NB4 (cell line): ENCODE results near the gene CADM1.
A peak's percentile ranks its signal among the peaks of the same experiment; 100 is the strongest.

Experiments used
- DNase-seq: peaks from one replicate; pipeline ENCODE4 v3.0.0; 2010; ENCODE audit warnings: low read depth
- H3K4me3 ChIP-seq: one replicate; pipeline ENCODE4 v1.5.1; 2011; ENCODE audit warnings: mild to moderate bottlenecking, low read depth, low read length, moderate library complexity
- CTCF ChIP-seq: IDR thresholded peaks from one replicate; pipeline ENCODE4 v1.5.1; 2012; ENCODE audit warnings: low read depth, low read length
- MAX ChIP-seq: IDR thresholded peaks from 2 replicates; pipeline ENCODE4 v1.6.1; 2011; ENCODE audit warnings: low read depth, low read length
- MYC ChIP-seq: IDR thresholded peaks from 2 replicates; pipeline ENCODE4 v1.6.1; 2011; ENCODE audit warnings: low read depth, low read length
- POLR2A ChIP-seq: IDR thresholded peaks from 2 replicates; pipeline ENCODE4 v1.6.1; 2011; ENCODE audit warnings: mild to moderate bottlenecking; ENCODE audit not compliant: insufficient read length; ENCODE audit errors: extremely low read depth

Gene CADM1

GRCh38 chr11:115324581-115325432 lies 179.4 kb downstream of the CADM1 start:
- TF ChIP-seq POLR2A = no peak
- TF ChIP-seq CTCF = peak; percentile 79
- no peak overlapping the region for H3K4me3 ChIP-seq
- peak; percentile 64 for DNase-seq

- TF ChIP-seq MYC (no peak), MAX (no peak), POLR2A (no peak), CTCF (no peak)
- DNase-seq = no peak
- H3K4me3 ChIP-seq = no peak overlapping the region
Measured at GRCh38 chr11:115322553-115323203, 181.5 kb downstream of the CADM1 start.

GRCh38 chr11:115321605-115322289 lies 182.5 kb downstream of the CADM1 start:
- TF ChIP-seq MAX = no peak
- TF ChIP-seq MYC = no peak
- TF ChIP-seq CTCF = no peak
- no peak for TF ChIP-seq POLR2A
- H3K4me3 ChIP-seq = no peak overlapping the region
- DNase-seq = no peak

GRCh38 chr11:115317277-115318185 lies 186.7 kb downstream of the CADM1 start:
- no peak for DNase-seq
- H3K4me3 ChIP-seq = no peak overlapping the region

More at GRCh38 chr11:115317277-115318185, 186.7 kb downstream of the CADM1 start:
- TF ChIP-seq POLR2A = no peak
- TF ChIP-seq CTCF = no peak
- TF ChIP-seq MAX = no peak
- TF ChIP-seq MYC = no peak
